A549 (cell line): ENCODE measurements around the gene MSL1. TPM values are rescaled to one million over a fixed set of nuclear protein-coding genes. Genes with fewer than 3 reads are reported as not detected.
A peak's percentile ranks its signal among the peaks of the same experiment; 100 is the strongest.
"Not testable (repeated sequence)": the region's sequence is repeated elsewhere in the genome, so short reads cannot be mapped to it uniquely, and the experiment has no call there.

ENCODE experiments used
- ATAC-seq, 2 experiments: fragments of 200-7000 bp in 1 of 2; fragments of >200 bp in 1 of 2; cut with Nextera tagmentation in 1 of 2; cut with Tn5 transposase in 1 of 2; 3 replicates each; pipeline versions ENCODE4 v1.8.0 to v1.9.1; 2018 to 2020; ENCODE audit warnings: mild to moderate bottlenecking in 1 of 2, moderate library complexity in 1 of 2
- CTCF ChIA-PET: fragments of 300-600 bp; sonication (Branson Sonifier 250); formaldehyde crosslinking; extraction: SDS; loops from one replicate; lab custom pipeline; 2021; ENCODE audit warnings: antibody characterized with exemption, inconsistent platforms; lab: Yijun Ruan, JAX
- POLR2A ChIA-PET: fragments of 350-600 bp; formaldehyde crosslinking; extraction: SDS; loops from one replicate; lab custom pipeline; 2021; ENCODE audit warnings: antibody characterized with exemption, inconsistent platforms; lab: Yijun Ruan, JAX
- DNase-seq, 2 experiments: peaks; one replicate each; pipeline versions ENCODE4 v3.0.0 to v3.0.0-alpha.2; 2011 to 2016; ENCODE audit warnings: low read depth in 1 of 2, low spot score in 1 of 2
- FAIRE-seq: peaks from 2 replicates; lab custom pipeline; 2011; peaks lifted over from hg19 to GRCh38; lab: Jason Lieb, UNC
- H3K27ac ChIP-seq, 2 experiments: fragments of >200 bp; sonication (Bioruptor Twin); formaldehyde crosslinking; 3 replicates each; pipeline ENCODE4 v1.5.1; 2016 to 2017
- H3K4me1 ChIP-seq: fragments of >200 bp; sonication (Bioruptor Twin); formaldehyde crosslinking; 3 replicates; pipeline ENCODE4 v1.6.1; 2016
- H3K4me2 ChIP-seq: fragments of >200 bp; sonication (Bioruptor Twin); formaldehyde crosslinking; 3 replicates; pipeline ENCODE4 v1.6.1; 2016
- H3K4me3 ChIP-seq: fragments of >200 bp; sonication (Bioruptor Twin); formaldehyde crosslinking; 3 replicates; pipeline ENCODE4 v1.5.1; 2016
- H3K9me3 ChIP-seq: fragments of >200 bp; sonication (Bioruptor Twin); formaldehyde crosslinking; 3 replicates; pipeline ENCODE4 v1.6.1; 2016
- CHD2 ChIP-seq: fragments of 150-350 bp; IDR thresholded peaks from 2 replicates; pipeline ENCODE4 v1.6.1; 2014; ENCODE audit warnings: low read length; ENCODE audit not compliant: partially characterized antibody
- EHMT2 ChIP-seq: fragments of 200-600 bp; sonication (generic); IDR thresholded peaks from 2 replicates; pipeline ENCODE4 v1.6.1; 2016; ENCODE audit warnings: antibody characterized with exemption, low read depth, mild to moderate bottlenecking, moderate library complexity
- GATA3 ChIP-seq: IDR thresholded peaks from 2 replicates; pipeline ENCODE4 v1.6.1; 2012; ENCODE audit warnings: borderline replicate concordance
- MAZ ChIP-seq: fragments of 150-350 bp; IDR thresholded peaks from 2 replicates; pipeline ENCODE4 v1.6.1; 2014; ENCODE audit warnings: antibody characterized with exemption, low read depth, low read length, borderline replicate concordance
- NFE2L2 ChIP-seq: fragments of 150-350 bp; conservative IDR thresholded peaks from 2 replicates; pipeline ENCODE4 v1.6.1; 2014; ENCODE audit warnings: low read length
- NPAS2 ChIP-seq: fragments of 250-450 bp; sonication (Bioruptor Pico); IDR thresholded peaks from 2 replicates; pipeline ENCODE4 v1.8.0; 2022; ENCODE audit warnings: mild to moderate bottlenecking, moderate library complexity, borderline replicate concordance
- PHF8 ChIP-seq: fragments of 200-600 bp; sonication (generic); IDR thresholded peaks from 2 replicates; pipeline ENCODE4 v1.6.1; 2016; ENCODE audit warnings: low read depth, mild to moderate bottlenecking, antibody characterized with exemption, moderate library complexity, borderline replicate concordance
- POLR2AphosphoS2 ChIP-seq: conservative IDR thresholded peaks from 2 replicates; pipeline ENCODE4 v1.6.1; 2012; ENCODE audit warnings: low read length, improper control_type of control experiment, inconsistent platforms
- RNF2 ChIP-seq: fragments of 200-600 bp; sonication (generic); IDR thresholded peaks from 2 replicates; pipeline ENCODE4 v1.6.1; 2016; ENCODE audit warnings: low read depth, mild to moderate bottlenecking, antibody characterized with exemption, moderate library complexity, borderline replicate concordance
- TFCP2L1 ChIP-seq: fragments of 250-450 bp; sonication (Bioruptor Pico); IDR thresholded peaks from 2 replicates; pipeline ENCODE4 v1.5.0; 2021; ENCODE audit warnings: mild to moderate bottlenecking
- ZC3H11A ChIP-seq: fragments of 450-650 bp; IDR thresholded peaks from 2 replicates; pipeline ENCODE4 v1.6.1; 2014; ENCODE audit warnings: antibody characterized with exemption, mild to moderate bottlenecking
- ZNF302 ChIP-seq: fragments of 250-450 bp; sonication (Bioruptor Pico); IDR thresholded peaks from 2 replicates; pipeline ENCODE4 v1.9.0; 2021; ENCODE audit warnings: inconsistent platforms, mild to moderate bottlenecking, moderate library complexity
- WGBS: methylation state at CpG from one replicate; pipeline ENCODE4 v1.1.6; 2017; ENCODE audit errors: missing lambda C conversion rate; 5-methylcytosine and 5-hydroxymethylcytosine counted together
- polyA plus RNA-seq, 4 experiments: library from polyadenylated mRNA; depleted of rRNA in 3 of 4; stranded (reverse); fragments of >200 nt; fragmentation: RNase III in 1 of 4; extraction: RNeasy Plus Mini Kit Qiagen cat#74134 plus additional on column Dnase treatment in 1 of 4; gene quantifications; 2 replicates in 3 of 4; 3 replicates in 1 of 4; pipeline ENCODE4 v1.2.3, GENCODE V29; 2011 to 2017
- TF ChIP-seq, protein P1 (sequence below): fragments of 250-450 bp; sonication (Bioruptor Pico); IDR thresholded peaks from 2 replicates; pipeline ENCODE4 v1.5.0; 2020; ENCODE audit warnings: low read depth, mild to moderate bottlenecking, moderate library complexity
- TF ChIP-seq, protein P2 (sequence below): fragments of 250-450 bp; sonication (Bioruptor Pico); IDR thresholded peaks from 2 replicates; pipeline ENCODE4 v1.5.0; 2021; ENCODE audit warnings: mild to moderate bottlenecking, moderate library complexity, borderline replicate concordance
- TF ChIP-seq, protein P3 (sequence below): IDR thresholded peaks from 2 replicates; pipeline ENCODE4 v1.6.1; 2012
- TF ChIP-seq, protein P4 (sequence below): IDR thresholded peaks from 2 replicates; pipeline ENCODE4 v1.6.1; 2012

MSL1 gene
- polyA plus RNA-seq, 2 of the 4 experiments (the other 2 are of a cell fraction), result 64.8 to 95.1 TPM

DNA sequence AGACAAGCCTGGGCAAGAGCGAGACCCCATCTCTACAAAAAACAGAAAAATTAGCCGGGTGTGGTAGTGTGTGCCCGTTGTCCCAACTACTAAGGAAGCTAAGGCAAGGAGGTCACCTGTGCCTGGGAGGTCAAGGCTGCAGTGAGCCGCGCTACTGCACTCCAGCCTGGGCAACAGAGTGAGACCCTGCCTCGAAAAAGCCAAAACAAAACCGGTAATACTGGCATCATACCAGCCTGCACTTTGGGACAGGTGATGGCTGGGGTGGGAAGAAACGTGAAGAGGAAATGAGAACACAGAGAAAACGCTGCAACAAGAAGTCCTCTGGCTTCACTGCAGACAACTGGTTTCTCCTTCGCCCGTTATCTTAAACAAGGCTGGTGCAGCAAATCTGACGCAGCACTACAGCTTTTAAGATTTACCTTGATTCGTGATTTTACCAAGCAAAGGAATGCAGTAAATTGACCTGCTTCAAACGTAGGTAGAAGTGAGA, 17.8 kb downstream of the MSL1 start:
- peaks cover 16% of the 10 kb centered on the region; the same call in 2 of the 3 replicates for H3K4me1 ChIP-seq
- ATAC-seq, result peak; percentile 13 to 36
- TF ChIP-seq MAZ (no peak), RNF2 (no peak), GATA3 (no peak)
- TF ChIP-seq, protein P1, sequence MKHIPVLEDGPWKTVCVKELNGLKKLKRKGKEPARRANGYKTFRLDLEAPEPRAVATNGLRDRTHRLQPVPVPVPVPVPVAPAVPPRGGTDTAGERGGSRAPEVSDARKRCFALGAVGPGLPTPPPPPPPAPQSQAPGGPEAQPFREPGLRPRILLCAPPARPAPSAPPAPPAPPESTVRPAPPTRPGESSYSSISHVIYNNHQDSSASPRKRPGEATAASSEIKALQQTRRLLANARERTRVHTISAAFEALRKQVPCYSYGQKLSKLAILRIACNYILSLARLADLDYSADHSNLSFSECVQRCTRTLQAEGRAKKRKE (CRISPR knock-in tag), result no peak
- TF ChIP-seq, all 56 proteins: peak for 0
- DNase-seq (no peak), FAIRE-seq (peak; percentile 7)
- H3K4me2 ChIP-seq, result peak overlapping the region; percentile 85
- ChIA-PET POLR2A (interaction anchor here (0.6 to 2.5 kb wide), 20 partner anchors 9 to 159 kb away, joined by 3 to 64 read pairs (median 4); partner anchors contain the start of genes MSL1, NR1D1, PSMD3 and THRA), CTCF (interaction anchor here (0.6 to 9.2 kb wide), 14 partner anchors 9 to 164 kb away, joined by 3 to 77 read pairs (median 4); partner anchors contain the start of genes CSF3 and MSL1)
- H3K9me3 ChIP-seq, result no peaks in the 10 kb centered on the region
- WGBS, result 12% methylated on average over 14 of the region's 14 CpGs
- peak overlapping the region; percentile 91 to 98 for H3K27ac ChIP-seq
- H3K4me3 ChIP-seq, result peak overlapping the region; percentile 58

DNA sequence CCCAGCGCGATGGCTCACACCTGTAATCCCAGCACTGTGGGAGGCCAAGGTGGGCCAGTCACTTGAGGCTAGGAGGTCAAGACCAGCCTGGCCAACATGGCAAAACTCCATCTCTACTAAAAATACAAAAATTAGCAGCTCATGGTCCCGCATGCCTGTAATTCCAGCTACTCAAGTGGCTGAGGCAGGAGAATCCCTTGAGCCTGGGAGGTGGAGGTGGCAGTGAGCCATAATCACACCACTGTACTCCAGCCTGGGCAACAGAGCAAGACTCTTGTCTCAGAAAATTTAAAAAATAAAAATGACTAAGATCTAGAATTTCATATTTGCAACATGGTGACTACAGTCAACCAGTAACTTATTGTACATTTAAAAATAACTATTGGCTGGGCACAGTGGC, 21.4 kb downstream of the MSL1 start:
- not testable (repeated sequence) for ATAC-seq, H3K4me3 ChIP-seq, H3K27ac ChIP-seq, DNase-seq, H3K9me3 ChIP-seq, H3K4me2 ChIP-seq, FAIRE-seq
- WGBS, result 91% methylated on average over 3 of the region's 3 CpGs
- POLR2A ChIA-PET, result interaction anchor here (0.8 kb wide), 1 partner anchor 9 kb away, joined by 3 read pairs; no protein-coding TSS in a partner anchor
- peaks cover 16% of the 10 kb centered on the region; the same call in 2 of the 3 replicates for H3K4me1 ChIP-seq
- CTCF ChIA-PET, result interaction anchor here (0.7 to 9.2 kb wide), 10 partner anchors 9 to 129 kb away, joined by 3 to 77 read pairs (median 4); no protein-coding TSS in a partner anchor

- WGBS, result 92% methylated on average over 3 of the region's 3 CpGs
- Histone ChIP-seq H3K4me3 (no peak overlapping the region), H3K4me2 (no peak overlapping the region), H3K4me1 (peaks cover 9% of the 10 kb centered on the region; the same call in 2 of the 3 replicates), H3K27ac (no peak overlapping the region), H3K9me3 (no peaks in the 10 kb centered on the region)
- ATAC-seq (no peak), FAIRE-seq (no peak), DNase-seq (no peak)
- POLR2A ChIA-PET, result no interaction called here
- TF ChIP-seq TFCP2L1 (CRISPR knock-in tag) (no peak), MAZ (no peak), POLR2AphosphoS2 (no peak), NPAS2 (CRISPR knock-in tag) (no peak), ZC3H11A (no peak), CHD2 (no peak), PHF8 (no peak), ZNF302 (CRISPR knock-in tag) (no peak)
- TF ChIP-seq, protein P2, sequence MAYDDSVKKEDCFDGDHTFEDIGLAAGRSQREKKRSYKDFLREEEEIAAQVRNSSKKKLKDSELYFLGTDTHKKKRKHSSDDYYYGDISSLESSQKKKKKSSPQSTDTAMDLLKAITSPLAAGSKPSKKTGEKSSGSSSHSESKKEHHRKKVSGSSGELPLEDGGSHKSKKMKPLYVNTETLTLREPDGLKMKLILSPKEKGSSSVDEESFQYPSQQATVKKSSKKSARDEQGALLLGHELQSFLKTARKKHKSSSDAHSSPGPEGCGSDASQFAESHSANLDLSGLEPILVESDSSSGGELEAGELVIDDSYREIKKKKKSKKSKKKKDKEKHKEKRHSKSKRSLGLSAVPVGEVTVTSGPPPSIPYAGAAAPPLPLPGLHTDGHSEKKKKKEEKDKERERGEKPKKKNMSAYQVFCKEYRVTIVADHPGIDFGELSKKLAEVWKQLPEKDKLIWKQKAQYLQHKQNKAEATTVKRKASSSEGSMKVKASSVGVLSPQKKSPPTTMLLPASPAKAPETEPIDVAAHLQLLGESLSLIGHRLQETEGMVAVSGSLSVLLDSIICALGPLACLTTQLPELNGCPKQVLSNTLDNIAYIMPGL (CRISPR knock-in tag), result no peak
- CTCF ChIA-PET, result interaction anchor here (0.9 to 9.2 kb wide), 3 partner anchors 23 to 48 kb away, joined by 4 to 77 read pairs (median 5); no protein-coding TSS in a partner anchor
These were observed 23.7 kb downstream of the MSL1 start for GRCh38 chr17:40145476-40145875.

- no peaks in the 10 kb centered on the region for H3K9me3 ChIP-seq
- no peak for TF ChIP-seq CHD2
- no peak for TF ChIP-seq EHMT2
- TF ChIP-seq, protein P2 (CRISPR knock-in tag), result no peak
- TF ChIP-seq, protein P3, sequence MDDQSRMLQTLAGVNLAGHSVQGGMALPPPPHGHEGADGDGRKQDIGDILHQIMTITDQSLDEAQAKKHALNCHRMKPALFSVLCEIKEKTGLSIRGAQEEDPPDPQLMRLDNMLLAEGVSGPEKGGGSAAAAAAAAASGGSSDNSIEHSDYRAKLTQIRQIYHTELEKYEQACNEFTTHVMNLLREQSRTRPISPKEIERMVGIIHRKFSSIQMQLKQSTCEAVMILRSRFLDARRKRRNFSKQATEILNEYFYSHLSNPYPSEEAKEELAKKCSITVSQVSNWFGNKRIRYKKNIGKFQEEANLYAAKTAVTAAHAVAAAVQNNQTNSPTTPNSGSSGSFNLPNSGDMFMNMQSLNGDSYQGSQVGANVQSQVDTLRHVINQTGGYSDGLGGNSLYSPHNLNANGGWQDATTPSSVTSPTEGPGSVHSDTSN, result no peak
- TF ChIP-seq, protein P4, sequence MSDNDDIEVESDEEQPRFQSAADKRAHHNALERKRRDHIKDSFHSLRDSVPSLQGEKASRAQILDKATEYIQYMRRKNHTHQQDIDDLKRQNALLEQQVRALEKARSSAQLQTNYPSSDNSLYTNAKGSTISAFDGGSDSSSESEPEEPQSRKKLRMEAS, result no peak
- no peak for TF ChIP-seq NPAS2 (CRISPR knock-in tag)
- TF ChIP-seq NFE2L2, result no peak
- DNase-seq, result no peak
- H3K27ac ChIP-seq, result no peak overlapping the region
- no peak for ATAC-seq
- H3K4me2 ChIP-seq, result no peak overlapping the region
- no peak overlapping the region for H3K4me3 ChIP-seq
- peaks cover 5% of the 10 kb centered on the region; the same call in 1 of the 3 replicates for H3K4me1 ChIP-seq
- FAIRE-seq, result no peak
- ChIA-PET CTCF (interaction anchor here (0.5 to 3.7 kb wide), 11 partner anchors 12 to 177 kb away, joined by 3 to 29 read pairs (median 3); partner anchors contain the start of gene WIPF2), POLR2A (interaction anchor here (1.2 kb wide), 1 partner anchor 8 kb away, joined by 3 read pairs; the partner anchor contains the start of gene CASC3)
- WGBS, result 93% methylated on average over 3 of the region's 3 CpGs
These were observed 26.8 kb downstream of the MSL1 start for GRCh38 chr17:40148527-40148926.
